ENCODE results near the gene KCNG1.

The KCNG1 gene

DNA sequence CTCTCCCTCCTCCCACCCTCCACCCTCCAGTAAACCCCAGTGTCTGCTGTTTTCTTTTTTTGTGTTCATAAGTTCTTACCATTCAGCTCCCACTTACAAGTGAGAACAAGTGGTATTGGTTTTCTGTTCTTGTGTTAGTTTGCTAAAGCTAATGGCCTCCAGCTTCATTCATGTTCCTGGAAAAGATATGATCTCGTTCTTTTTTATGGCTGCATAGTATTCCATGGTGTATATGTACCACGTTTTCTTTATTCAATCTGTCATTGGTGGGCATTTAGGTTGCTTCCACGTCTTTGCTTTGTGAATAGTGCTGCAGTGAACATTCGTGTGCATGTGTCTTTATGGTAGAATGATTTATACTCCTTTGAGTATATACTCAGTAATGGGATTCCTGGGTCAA, 42.7 kb upstream of the KCNG1 start:
- H3K36me3 ChIP-seq (ENCODE audit: insufficient read depth, low read length), result no peaks in the 10 kb centered on the region
- no peaks in the 10 kb centered on the region for H3F3A ChIP-seq (ENCODE audit: insufficient read depth, low read length)
- H2AFZ ChIP-seq (ENCODE audit: low read length), result no peak overlapping the region
- no peak overlapping the region for H3K4me3 ChIP-seq (ENCODE audit: low read depth, low read length, poor library complexity, severe bottlenecking)
- H3K79me2 ChIP-seq (ENCODE audit: insufficient read depth, low read length), result no peaks in the 10 kb centered on the region
- no peaks in the 10 kb centered on the region for H3K4me1 ChIP-seq (ENCODE audit: insufficient read depth, low read length, severe bottlenecking)
- H3K9me3 ChIP-seq (ENCODE audit: low read length), result no peaks in the 10 kb centered on the region
- H3K27ac ChIP-seq (ENCODE audit: low read depth, low read length, poor library complexity, severe bottlenecking), result no peak overlapping the region
- H4K20me1 ChIP-seq (ENCODE audit: insufficient read depth, low read length), result no peaks in the 10 kb centered on the region
- no peak overlapping the region for H3K9ac ChIP-seq (ENCODE audit: low read length)
- no peaks in the 10 kb centered on the region for H3K9me2 ChIP-seq (ENCODE audit: low read depth, low read length)
- H3K4me2 ChIP-seq (ENCODE audit: low read length), result no peak overlapping the region
- TF ChIP-seq EZH2 (IDR thresholded peaks at IDR 0.05; ENCODE audit: borderline replicate concordance, low read length), result no peak
- TF ChIP-seq, protein P1, sequence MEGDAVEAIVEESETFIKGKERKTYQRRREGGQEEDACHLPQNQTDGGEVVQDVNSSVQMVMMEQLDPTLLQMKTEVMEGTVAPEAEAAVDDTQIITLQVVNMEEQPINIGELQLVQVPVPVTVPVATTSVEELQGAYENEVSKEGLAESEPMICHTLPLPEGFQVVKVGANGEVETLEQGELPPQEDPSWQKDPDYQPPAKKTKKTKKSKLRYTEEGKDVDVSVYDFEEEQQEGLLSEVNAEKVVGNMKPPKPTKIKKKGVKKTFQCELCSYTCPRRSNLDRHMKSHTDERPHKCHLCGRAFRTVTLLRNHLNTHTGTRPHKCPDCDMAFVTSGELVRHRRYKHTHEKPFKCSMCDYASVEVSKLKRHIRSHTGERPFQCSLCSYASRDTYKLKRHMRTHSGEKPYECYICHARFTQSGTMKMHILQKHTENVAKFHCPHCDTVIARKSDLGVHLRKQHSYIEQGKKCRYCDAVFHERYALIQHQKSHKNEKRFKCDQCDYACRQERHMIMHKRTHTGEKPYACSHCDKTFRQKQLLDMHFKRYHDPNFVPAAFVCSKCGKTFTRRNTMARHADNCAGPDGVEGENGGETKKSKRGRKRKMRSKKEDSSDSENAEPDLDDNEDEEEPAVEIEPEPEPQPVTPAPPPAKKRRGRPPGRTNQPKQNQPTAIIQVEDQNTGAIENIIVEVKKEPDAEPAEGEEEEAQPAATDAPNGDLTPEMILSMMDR (IDR thresholded peaks at IDR 0.05; ENCODE audit: low read length), result no peak
- no peaks in the 10 kb centered on the region; the same call in 1 of the 2 replicates for H3K27me3 ChIP-seq (ENCODE audit: insufficient read depth, low read length)

DNA sequence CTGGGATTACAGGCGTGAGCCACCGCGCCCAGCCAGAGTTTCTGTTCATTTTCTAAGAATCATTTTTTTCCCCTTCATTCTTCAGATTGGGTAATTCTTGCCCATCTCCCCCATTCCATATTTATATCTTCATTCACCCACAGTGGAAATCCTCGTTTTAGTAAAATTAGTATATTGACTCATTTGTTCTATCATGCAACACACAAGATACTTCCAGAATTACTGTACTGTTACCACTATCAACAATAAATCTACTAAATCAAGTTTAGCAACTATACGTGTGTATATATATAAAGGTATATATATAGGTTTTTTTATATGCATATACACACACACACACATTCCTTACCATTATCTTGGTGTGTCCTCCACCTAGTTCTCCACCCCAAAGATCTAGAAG, 41.2 kb upstream of the KCNG1 start:
- H4K20me1 ChIP-seq (ENCODE audit: insufficient read depth, low read length), result no peaks in the 10 kb centered on the region
- H3K9ac ChIP-seq (ENCODE audit: low read length), result no peak overlapping the region
- H3K36me3 ChIP-seq (ENCODE audit: insufficient read depth, low read length), result no peaks in the 10 kb centered on the region
- no peaks in the 10 kb centered on the region for H3F3A ChIP-seq (ENCODE audit: insufficient read depth, low read length)
- no peaks in the 10 kb centered on the region for H3K4me1 ChIP-seq (ENCODE audit: insufficient read depth, low read length, severe bottlenecking)
- H3K9me2 ChIP-seq (ENCODE audit: low read depth, low read length), result no peaks in the 10 kb centered on the region
- TF ChIP-seq, protein P1 (IDR thresholded peaks at IDR 0.05; ENCODE audit: low read length), result no peak
- no peak for TF ChIP-seq EZH2 (IDR thresholded peaks at IDR 0.05; ENCODE audit: borderline replicate concordance, low read length)
- H3K9me3 ChIP-seq (ENCODE audit: low read length), result no peaks in the 10 kb centered on the region
- no peak overlapping the region for H2AFZ ChIP-seq (ENCODE audit: low read length)
- H3K4me2 ChIP-seq (ENCODE audit: low read length), result no peak overlapping the region
- H3K27me3 ChIP-seq (ENCODE audit: insufficient read depth, low read length), result no peaks in the 10 kb centered on the region; the same call in 1 of the 2 replicates
- no peak overlapping the region for H3K27ac ChIP-seq (ENCODE audit: low read depth, low read length, poor library complexity, severe bottlenecking)
- H3K4me3 ChIP-seq (ENCODE audit: low read depth, low read length, poor library complexity, severe bottlenecking), result no peak overlapping the region
- H3K79me2 ChIP-seq (ENCODE audit: insufficient read depth, low read length), result no peaks in the 10 kb centered on the region

DNA sequence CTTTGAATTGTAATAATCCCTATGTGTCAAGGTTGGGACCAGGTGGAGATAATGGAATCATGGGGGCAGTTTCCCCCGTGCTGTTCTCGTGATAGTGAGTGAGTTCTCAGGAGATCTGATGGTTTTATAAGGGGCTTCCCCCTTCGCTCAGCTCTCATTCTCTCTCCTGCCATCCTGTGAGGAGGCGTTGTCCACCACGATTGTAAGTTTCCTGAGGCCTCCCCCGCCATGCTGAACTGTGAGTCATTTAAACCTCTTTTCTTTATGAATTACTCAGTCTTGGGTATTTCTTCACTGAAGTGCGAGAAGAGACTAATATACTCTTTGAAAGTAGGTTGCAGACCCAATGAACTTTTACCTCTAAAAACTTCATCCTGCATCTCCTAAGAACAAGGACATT, 39.2 kb upstream of the KCNG1 start:
- no peaks in the 10 kb centered on the region; the same call in 1 of the 2 replicates for H3K27me3 ChIP-seq (ENCODE audit: insufficient read depth, low read length)

More for the DNA sequence above, 39.2 kb upstream of the KCNG1 start:
- no peak overlapping the region for H3K27ac ChIP-seq (ENCODE audit: low read depth, low read length, poor library complexity, severe bottlenecking)
- H3K36me3 ChIP-seq (ENCODE audit: insufficient read depth, low read length), result no peaks in the 10 kb centered on the region
- no peak overlapping the region for H2AFZ ChIP-seq (ENCODE audit: low read length)
- H3K9ac ChIP-seq (ENCODE audit: low read length), result no peak overlapping the region
- H4K20me1 ChIP-seq (ENCODE audit: insufficient read depth, low read length), result no peaks in the 10 kb centered on the region
- H3K4me3 ChIP-seq (ENCODE audit: low read depth, low read length, poor library complexity, severe bottlenecking), result no peak overlapping the region
- H3F3A ChIP-seq (ENCODE audit: insufficient read depth, low read length), result no peaks in the 10 kb centered on the region
- no peak overlapping the region for H3K4me2 ChIP-seq (ENCODE audit: low read length)
- no peaks in the 10 kb centered on the region for H3K9me2 ChIP-seq (ENCODE audit: low read depth, low read length)
- H3K4me1 ChIP-seq (ENCODE audit: insufficient read depth, low read length, severe bottlenecking), result no peaks in the 10 kb centered on the region
- no peaks in the 10 kb centered on the region for H3K79me2 ChIP-seq (ENCODE audit: insufficient read depth, low read length)
- TF ChIP-seq EZH2 (IDR thresholded peaks at IDR 0.05; ENCODE audit: borderline replicate concordance, low read length), result no peak
- TF ChIP-seq, protein P1 (IDR thresholded peaks at IDR 0.05; ENCODE audit: low read length), result no peak
- no peaks in the 10 kb centered on the region for H3K9me3 ChIP-seq (ENCODE audit: low read length)
